Measurements from ENCODE around the gene MTMR3. TPM values are rescaled to one million over a fixed set of nuclear protein-coding genes. Genes with fewer than 3 reads are reported as not detected.
A peak's percentile ranks its signal among the peaks of the same experiment; 100 is the strongest.

Gene MTMR3
- total and polyA plus RNA-seq, 8 donors = 15.5 to 32.5 (median 20.2) TPM

- ATAC-seq (peak in 3 of 4 donors; percentile 27 to 50 (median 46)), DNase-seq (no peak), FAIRE-seq (no peak)
- peaks cover 0 to 12% (median 11%) of the 10 kb centered on the region in 3 donors for H3K4me1 ChIP-seq
- H3K4me3 ChIP-seq = no peak overlapping the region
- peak overlapping the region in 2 of 4 donors; percentile 53 to 76 for H3K27ac ChIP-seq
- no peaks in the 10 kb centered on the region for H3K9me3 ChIP-seq
- intact Hi-C loops (cut with DNase I) = no loop called here
- WGBS, 2 donors = 88 to 89% methylated on average over 3 of the region's 3 CpGs
- no peak for TF ChIP-seq CTCF (IDR thresholded peaks at IDR 0.05)
- H3K36me3 ChIP-seq = peaks cover 0 to 9% (median 4%) of the 10 kb centered on the region in 3 donors
- no peaks in the 10 kb centered on the region for H3K27me3 ChIP-seq
Observed at GRCh38 chr22:29994027-29994715, 111.2 kb downstream of the MTMR3 start.

- FAIRE-seq (no peak), ATAC-seq (peak; percentile 69 to 81 (median 78)), DNase-seq (no peak)
- Histone ChIP-seq H3K4me3 (no peak overlapping the region), H3K27me3 (no peaks in the 10 kb centered on the region), H3K9me3 (no peaks in the 10 kb centered on the region), H3K27ac (peak overlapping the region in 3 of 4 donors; percentile 48 to 76 (median 53)), H3K4me1 (peaks cover 0 to 12% (median 11%) of the 10 kb centered on the region in 3 donors), H3K36me3 (peaks cover 0 to 9% (median 8%) of the 10 kb centered on the region in 3 donors)
- no peak for TF ChIP-seq CTCF (IDR thresholded peaks at IDR 0.05)
- intact Hi-C loops (cut with DNase I) = no loop called here
- WGBS, 2 donors = 6 to 15% methylated on average over 3 of the region's 3 CpGs
Observed at GRCh38 chr22:29994943-29995342, 112.0 kb downstream of the MTMR3 start.

- Histone ChIP-seq H3K4me3 (no peak overlapping the region), H3K27ac (no peak overlapping the region), H3K36me3 (peaks cover 0 to 9% (median 4%) of the 10 kb centered on the region in 3 donors), H3K27me3 (no peaks in the 10 kb centered on the region), H3K4me1 (peaks cover 0 to 12% (median 11%) of the 10 kb centered on the region in 3 donors), H3K9me3 (no peaks in the 10 kb centered on the region)
- FAIRE-seq = no peak
- intact Hi-C loops (cut with DNase I) = no loop called here
- TF ChIP-seq CTCF (IDR thresholded peaks at IDR 0.05) = no peak
- DNase-seq = no peak
- no peak for ATAC-seq
Observed at GRCh38 chr22:29997107-29997506, 114.1 kb downstream of the MTMR3 start.

GRCh38 chr22:29997516-29997915 is 114.5 kb downstream of the MTMR3 start:
- no peak overlapping the region for H3K4me3 ChIP-seq
- H3K4me1 ChIP-seq = peaks cover 0 to 12% (median 11%) of the 10 kb centered on the region in 3 donors
- DNase-seq (no peak), FAIRE-seq (no peak), ATAC-seq (no peak)
- WGBS, 2 donors = 52 to 57% methylated on average over 2 of the region's 2 CpGs
- H3K9me3 ChIP-seq = no peaks in the 10 kb centered on the region
- no peaks in the 10 kb centered on the region for H3K27me3 ChIP-seq
- intact Hi-C loops (cut with DNase I) = no loop called here
- peaks cover 0 to 9% (median 4%) of the 10 kb centered on the region in 3 donors for H3K36me3 ChIP-seq
- no peak overlapping the region for H3K27ac ChIP-seq
- TF ChIP-seq CTCF (IDR thresholded peaks at IDR 0.05) = no peak
